ENCODE results near the gene ATXN10.

Gene ATXN10

DNA sequence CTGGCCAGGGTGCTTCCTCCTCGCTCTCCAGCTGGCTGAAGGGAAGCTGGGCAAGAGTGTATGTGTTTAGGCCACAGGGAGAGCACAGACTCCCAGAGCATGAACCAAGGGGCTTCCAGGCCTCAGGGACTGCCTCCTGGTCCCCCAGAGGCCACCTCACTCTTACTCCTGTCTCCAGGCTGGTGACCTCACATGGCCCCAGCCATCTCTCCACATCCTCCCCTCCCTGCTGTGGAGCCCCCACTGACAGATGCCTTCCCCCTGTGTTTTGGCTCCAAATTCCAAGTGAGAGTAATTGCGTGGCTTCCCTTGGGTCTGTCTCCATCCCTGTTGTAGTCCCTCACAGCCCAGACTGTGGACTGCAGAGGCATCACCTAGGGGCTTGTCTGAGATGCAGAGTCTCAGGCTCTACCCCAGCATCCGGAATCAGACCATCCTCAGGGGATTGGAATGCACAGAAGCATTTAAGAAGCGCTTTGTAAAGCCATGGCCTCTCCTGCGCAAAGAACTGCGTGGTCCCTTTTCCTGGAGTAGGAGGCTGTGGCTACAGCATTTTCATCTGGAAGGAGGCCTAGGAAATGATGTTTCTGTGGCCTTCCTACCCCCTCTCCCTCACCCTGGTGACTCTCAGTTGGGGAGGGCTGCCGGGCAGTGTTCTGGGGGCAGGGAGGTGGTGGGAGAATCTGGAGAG, 91.1 kb downstream of the ATXN10 start:
- no peak for DNase-seq

DNA sequence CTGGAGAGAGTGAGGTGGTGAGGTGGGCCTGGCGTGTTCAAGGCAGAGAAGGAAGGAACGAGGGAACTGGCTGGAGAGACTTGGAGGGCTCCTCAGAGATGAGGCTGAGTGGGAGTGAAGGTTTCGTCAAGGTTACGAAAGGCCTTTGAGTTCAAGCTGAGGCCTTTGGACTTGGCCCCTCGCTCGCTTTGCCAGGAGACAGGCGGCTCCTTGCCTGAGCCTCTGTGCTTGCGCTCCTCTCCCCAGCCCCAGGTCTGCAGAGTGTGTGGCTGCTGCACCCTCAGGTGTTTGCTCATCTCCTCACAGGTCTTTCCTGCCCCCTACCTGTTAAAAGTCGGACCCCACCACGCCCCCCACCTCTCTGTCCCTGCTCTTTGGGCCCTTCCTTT, 91.6 kb downstream of the ATXN10 start:
- DNase-seq, result no peak

GRCh38 chr22:45768490-45768889, 96.9 kb downstream of the ATXN10 start:
- DNase-seq, result no peak

DNA sequence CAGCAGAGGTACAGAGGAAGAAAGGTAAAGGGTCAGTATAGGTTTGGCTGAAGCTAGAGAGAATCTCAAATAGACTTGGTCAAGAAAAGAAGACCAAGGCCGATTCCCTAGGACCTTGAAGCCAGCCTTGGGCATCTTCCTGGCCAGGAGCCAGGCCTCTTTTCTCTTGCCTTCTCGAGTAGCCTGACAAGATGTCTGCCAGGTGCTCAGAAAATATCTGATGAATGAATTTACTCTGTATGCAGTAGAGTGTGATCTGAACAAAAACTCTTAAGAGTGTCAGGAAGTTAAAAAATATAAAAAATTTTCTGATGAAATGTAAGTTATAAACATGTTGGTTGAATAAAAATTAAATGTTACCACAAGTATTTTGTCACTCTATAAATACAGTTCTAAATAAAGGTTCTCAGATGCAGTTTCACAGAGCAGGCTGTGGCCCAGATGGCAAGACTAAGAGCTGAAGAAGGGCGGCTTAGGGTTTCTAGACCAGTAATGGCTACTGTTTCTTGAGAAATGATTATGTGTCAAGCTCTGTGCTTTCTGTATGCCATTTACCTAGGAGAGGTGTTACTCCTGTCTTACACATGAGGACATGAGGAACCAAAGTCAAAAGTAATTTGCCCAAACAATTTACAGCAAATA, 98.1 kb downstream of the ATXN10 start:
- DNase-seq, result no peak

DNA sequence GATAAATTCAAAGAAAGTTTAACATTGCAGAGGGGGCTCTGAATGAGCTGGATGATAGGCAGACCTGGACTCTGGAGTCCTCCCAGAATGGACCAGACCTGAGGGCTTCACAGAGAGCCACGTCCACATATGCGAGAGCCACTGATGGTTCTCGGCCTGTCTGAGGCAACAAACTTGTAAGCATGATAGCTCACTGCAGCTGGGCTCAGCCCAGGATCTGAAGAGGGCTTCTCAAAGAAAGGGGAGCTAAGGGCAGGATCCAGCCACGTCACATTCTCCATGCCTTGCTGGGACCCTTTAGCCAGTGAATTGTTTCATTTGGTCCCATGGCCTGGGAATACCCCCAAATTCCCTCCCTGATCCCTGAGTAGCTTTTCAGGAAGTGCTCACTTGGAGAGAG, 98.9 kb downstream of the ATXN10 start:
- no peak for DNase-seq

DNA sequence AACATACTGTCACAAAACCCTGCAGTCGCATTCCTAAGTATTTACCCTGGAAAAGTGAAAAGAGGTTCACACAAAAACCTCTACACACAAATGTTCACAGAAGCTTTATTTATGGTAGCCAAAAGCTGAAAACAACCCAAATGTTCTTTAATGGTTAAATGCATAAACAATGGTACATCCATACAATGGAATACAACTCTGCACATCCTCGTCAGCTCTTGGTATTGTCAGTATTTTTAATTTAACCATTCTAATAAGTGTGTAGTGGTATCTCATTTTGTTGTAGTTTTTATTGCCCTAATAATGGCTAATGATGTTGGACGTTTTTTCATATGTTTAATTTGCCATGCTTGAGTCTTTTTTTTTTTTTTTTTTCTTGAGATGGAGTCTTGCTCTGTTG, 99.4 kb downstream of the ATXN10 start:
- DNase-seq, result no peak

DNA sequence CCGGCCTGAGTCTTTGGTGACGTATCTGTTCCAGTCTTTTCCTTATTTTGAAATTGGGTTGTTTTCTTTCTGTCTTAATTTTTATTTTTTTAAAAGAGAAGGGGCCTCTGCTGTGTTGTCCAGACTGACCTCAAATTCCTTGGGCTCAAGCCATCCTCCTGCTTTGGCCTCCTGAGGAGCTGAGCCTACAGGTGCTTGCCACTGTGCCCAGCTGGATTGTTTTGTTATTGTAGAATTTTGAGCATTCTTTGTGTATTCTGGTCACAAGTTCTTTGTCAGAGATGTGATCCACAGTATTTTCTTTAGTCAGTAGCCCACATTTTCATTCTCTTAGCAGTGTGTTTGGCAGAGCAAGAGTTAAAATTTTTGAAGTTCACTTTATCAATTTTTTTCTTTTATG, 100.1 kb downstream of the ATXN10 start:
- DNase-seq, result no peak

DNA sequence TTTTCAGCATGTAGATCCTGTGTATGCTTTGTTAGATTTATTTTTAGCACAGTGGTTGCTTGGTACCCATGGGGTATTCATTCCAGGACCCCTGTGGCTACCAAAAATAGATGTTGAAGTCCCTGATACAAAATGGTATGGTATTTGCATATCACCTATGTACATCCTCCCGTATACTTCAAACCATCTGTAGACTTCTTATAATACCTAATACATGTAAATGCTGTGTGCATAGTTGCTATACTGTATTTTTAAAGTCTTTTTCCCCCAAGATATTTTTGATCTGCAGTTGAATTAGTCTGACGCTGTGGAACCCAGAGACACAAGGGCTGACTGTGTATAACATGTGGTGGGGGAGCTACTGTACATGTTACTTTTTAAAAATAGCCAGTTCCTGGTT, 101.1 kb downstream of the ATXN10 start:
- no peak for DNase-seq

DNA sequence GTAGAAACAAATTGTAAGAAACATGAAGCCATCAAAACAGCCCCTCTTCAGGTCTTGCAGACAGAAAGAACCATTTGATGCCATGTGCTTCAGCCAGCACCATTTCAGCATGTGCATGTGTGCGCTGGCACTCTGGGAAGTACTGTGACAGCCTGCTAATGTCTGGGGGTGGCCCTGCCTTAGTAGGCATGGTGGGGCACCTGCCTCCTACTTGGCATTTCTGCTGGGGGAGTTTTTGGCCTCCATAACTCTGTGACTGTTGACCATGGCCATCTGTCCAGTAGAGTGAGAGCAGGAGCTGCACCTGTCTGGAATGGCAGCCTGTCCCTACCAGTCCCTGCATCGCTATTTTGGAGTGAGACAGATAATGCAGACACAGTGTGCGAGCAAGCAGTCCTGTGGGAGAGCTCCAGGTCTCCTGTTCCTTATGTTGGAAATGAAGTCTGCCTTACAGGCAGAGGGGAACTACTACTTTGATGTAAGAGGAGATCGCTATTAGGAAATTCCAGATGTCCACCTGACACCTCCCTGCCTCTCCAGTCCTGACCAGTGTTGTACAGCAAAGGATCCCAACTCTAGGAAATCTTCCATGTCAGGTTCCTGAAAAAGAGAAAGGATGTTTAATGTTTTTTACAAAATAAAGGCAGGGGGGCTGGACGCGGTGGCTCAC, 102.5 kb downstream of the ATXN10 start:
- no peak for DNase-seq

DNA sequence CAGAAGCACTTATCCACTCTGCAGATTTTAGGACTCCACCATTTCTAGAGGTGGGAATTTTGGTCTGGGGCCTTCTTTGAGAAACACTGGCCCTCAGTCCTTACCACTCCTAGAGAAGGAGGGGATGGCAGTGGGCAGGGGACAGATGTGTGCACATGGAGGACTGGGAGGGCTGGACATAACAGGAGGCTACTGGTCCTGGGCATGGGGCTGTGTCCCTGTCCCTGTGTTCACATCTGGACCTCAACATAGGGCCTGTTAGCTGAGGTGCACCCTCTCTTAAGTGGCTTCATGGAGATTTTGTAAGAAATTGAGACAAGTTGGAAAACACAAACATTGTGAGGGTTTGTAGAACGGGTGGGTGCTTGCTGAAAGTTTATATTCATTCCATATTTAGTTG, 103.4 kb downstream of the ATXN10 start:
- no peak for DNase-seq

- no peak for DNase-seq
Observed at GRCh38 chr22:45775569-45776312, 104.1 kb downstream of the ATXN10 start.

DNA sequence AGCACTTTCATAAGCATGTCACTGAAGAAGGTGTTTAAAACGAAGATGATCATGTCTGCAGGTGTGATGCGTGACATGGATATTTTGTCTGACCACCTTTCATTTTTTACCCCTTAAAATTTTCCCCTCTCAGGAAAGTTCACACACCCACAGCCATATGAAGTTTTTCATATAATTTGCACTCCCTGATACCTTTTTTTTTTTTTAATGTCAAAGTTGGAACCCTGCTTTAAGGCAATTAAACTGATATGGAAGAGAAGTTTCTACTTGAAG, 104.6 kb downstream of the ATXN10 start:
- DNase-seq, result no peak

- DNase-seq, result no peak
Observed at GRCh38 chr22:45777046-45777851, 105.6 kb downstream of the ATXN10 start.

- no peak for DNase-seq
Observed at GRCh38 chr22:45777852-45778375, 106.3 kb downstream of the ATXN10 start.

DNA sequence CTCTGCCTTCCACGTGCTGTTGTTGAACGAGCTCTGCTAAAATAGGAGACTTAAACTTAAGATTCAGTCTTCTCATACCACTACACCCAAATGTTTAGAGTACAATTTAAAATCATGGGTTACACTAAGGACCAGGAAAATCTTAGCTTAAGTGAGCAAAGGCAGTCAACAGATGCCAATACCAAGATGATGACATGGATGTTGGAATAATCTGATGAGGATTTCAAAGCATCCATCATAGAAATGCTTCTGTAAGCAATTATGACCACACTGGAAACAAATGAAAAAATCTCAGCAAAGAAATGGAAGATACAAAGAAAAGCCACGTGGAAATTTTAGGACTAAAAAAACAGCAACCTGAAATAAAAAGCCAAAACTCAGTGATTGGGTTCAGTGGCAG, 109.8 kb downstream of the ATXN10 start:
- no peak for DNase-seq

DNA sequence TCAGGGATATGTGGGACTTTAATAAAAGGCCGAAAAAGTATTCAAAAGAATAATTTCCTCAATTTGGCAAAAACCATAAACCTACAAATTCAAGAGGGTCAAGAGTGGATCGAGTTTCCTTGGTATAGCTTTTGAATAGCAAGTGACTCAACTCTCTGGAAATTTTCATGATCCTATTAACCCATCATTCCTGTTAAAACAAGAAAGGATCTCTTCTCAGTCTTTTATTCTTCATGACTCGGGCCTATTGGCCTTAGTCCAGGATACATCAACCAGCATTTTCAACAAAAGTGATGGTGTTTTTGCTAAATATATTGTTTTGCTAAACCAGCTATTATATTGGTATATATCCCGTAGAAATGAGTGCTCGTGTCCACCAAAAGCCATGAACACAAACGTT, 110.3 kb downstream of the ATXN10 start:
- no peak for DNase-seq

DNA sequence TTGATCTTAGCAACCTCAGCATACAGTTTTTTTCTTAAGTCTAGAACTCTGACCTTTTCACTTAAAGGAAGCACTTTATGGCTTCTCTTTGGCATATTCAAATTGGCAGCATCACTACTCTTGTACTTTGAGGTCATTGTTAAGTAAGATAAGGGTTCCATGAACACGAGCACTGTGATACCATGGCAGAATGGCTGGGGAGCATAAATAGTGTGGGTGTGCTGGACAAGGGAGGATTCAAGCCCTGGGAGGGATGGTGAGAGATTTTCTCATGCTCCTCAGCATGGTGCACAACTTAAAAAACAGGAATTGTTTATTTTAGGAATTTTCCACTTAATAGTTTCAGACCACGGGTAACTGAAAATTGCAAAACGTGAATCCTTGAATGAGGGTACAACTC, 111.4 kb downstream of the ATXN10 start:
- DNase-seq, result no peak

- DNase-seq, result no peak
Observed at GRCh38 chr22:45783690-45784089, 112.1 kb downstream of the ATXN10 start.

DNA sequence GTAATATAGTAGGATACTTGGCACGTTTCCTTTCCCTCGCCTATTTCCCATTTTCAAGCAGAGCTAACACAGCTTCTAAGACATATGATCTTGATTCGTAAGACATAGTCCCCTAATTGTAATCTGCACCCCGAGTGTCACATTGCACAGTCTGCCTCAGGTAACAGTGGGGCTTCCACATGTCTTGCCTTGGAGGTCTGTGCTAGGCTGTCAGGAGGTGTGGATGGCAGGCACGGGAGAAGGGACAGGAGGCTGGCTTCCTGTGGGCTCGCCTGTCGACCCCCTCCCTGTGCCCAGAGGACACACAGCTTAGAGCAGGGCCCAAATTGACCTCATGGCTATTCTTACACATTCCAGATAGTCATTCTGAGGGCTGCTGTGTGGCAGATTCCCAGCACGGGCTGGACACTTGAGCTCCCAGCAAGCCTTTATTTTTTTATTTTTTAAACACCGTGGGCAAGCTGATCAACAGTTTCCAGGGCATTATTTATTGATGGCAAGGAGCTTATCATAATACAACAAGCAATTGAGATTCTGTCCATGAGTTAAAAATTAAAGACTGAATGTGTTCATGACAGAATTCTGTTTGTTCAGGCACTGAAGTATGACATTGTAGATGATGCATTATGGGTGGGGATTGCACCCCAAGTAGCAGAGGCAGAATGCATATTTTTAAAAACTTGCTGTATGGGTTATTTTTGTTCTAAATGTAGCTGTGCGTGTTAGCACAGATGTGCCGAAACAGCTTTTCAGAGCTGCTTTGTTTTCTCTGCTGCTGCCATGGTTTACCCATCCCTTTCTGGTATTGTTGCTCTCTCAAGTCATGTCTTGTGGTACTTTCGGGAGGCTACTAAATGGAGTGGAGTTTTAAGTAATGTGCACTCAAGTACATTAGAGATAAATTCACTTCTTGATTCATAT, 113.0 kb downstream of the ATXN10 start:
- DNase-seq, result no peak

- DNase-seq, result no peak
Observed at GRCh38 chr22:45785458-45785857, 113.8 kb downstream of the ATXN10 start.

GRCh38 chr22:45786726-45787125, 115.1 kb downstream of the ATXN10 start:
- DNase-seq, result no peak

- no peak for DNase-seq
Observed at GRCh38 chr22:45787759-45788158, 116.1 kb downstream of the ATXN10 start.
